ENCODE data around the gene PODXL2. TPM values are rescaled to one million over a fixed set of nuclear protein-coding genes. Genes with fewer than 3 reads are reported as not detected.

The PODXL2 gene
- total and polyA plus RNA-seq, 2 of the 8 experiments (the other 6 are each of a cell fraction or from before 2014, with no cell fraction given) = 27.6 to 31.6 TPM

DNA sequence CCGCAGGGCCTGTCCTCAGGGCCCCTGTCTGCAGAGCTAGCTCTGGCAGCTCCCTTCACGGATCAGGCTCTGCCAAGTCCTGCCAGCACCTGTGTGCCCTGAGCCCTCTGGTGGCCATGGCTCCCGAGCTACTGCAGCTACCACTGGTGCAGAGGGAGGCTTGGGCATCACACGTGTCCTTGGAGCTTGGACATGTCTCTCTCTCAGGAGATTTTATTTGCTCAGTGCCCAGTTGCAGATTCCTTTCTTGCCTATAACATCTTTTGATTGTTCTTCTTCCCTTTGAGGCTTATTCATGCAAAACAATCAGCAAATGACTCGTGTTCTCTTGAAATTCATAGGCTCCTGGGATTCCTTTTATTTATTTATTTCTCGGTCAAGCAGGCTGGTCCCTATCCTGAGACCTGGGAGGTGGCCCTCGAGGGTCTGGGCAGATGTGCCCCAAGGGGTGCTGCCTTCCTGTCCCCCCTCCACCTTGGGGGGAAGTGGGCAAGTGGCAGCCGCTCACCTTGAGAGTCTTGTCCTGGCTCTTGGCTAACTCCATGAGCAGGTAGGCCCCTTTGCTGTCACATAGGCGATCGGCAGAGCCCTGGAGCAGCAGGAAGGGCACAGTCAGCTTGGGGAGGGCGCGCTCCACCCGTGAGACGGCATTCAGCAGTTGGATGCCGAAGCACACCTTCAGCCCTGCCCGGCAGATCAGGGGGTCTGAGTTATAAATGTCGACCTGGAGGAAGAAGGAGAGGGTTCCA, 65.7 kb downstream of the PODXL2 start:
- Histone ChIP-seq H4K5ac (ENCODE audit: insufficient read length, low read depth, low read length) (no peak overlapping the region), H3K27me3 (replicated peaks in 1 of 4; ENCODE audit: control insufficient read depth in 3 of 4, extremely low read depth in 1 of 4, insufficient read depth in 3 of 4, low read length in 3 of 4) (no peaks in the 10 kb centered on the region), H2BK15ac (ENCODE audit: low read length) (no peak overlapping the region), H4K91ac (replicated peaks; ENCODE audit: insufficient read length, low read length) (no peak overlapping the region), H3K4ac (replicated peaks; ENCODE audit: insufficient read length, low read depth, low read length) (no peak overlapping the region), H3K4me3 (ENCODE audit: extremely low read depth in 1 of 4, insufficient read depth in 2 of 4, low read depth in 3 of 4, low read length in 4 of 4) (no peak overlapping the region), H3K79me1 (ENCODE audit: low read depth, low read length) (no peaks in the 10 kb centered on the region), H3K27ac (ENCODE audit: low read depth, low read length) (no peak overlapping the region), H3K4me1 (replicated peaks in 1 of 4; ENCODE audit: control insufficient read depth in 3 of 4, insufficient read depth in 4 of 4, low read length in 3 of 4) (peaks cover 0 to 10% (median 5%) of the 10 kb centered on the region in 4 experiments; a peak in 5 of 7 replicates), H3K4me2 (ENCODE audit: insufficient read depth in 1 of 2, low read depth in 2 of 2, low read length in 2 of 2) (no peak overlapping the region), H3K14ac (ENCODE audit: insufficient read length) (no peak overlapping the region), H3K79me2 (ENCODE audit: control insufficient read depth in 1 of 2, insufficient read depth in 2 of 2, low read length in 2 of 2) (no peaks in the 10 kb centered on the region), H3K9ac (replicated peaks in 1 of 4; ENCODE audit: extremely low read depth in 1 of 4, low read depth in 3 of 4, low read length in 3 of 4) (no peak overlapping the region), H4K8ac (ENCODE audit: extremely low read depth, insufficient read depth, low read length) (no peak overlapping the region), H4K20me1 (replicated peaks in 1 of 2; ENCODE audit: control insufficient read depth in 1 of 2, insufficient read depth in 2 of 2, low read length in 2 of 2) (no peaks in the 10 kb centered on the region), H2BK5ac (ENCODE audit: low read depth, low read length) (no peak overlapping the region), H2BK20ac (ENCODE audit: low read length) (no peak overlapping the region), H3K18ac (ENCODE audit: extremely low read depth, low read length) (no peak overlapping the region), H2AFZ (ENCODE audit: low read length) (no peak overlapping the region), H3K56ac (replicated peaks; ENCODE audit: insufficient read length, low read depth, low read length) (no peak overlapping the region), H2BK120ac (replicated peaks; ENCODE audit: low read depth, low read length) (no peak overlapping the region), H3K9me3 (ENCODE audit: insufficient read depth in 2 of 2, low read depth in 1 of 2, low read length in 1 of 2) (no peaks in the 10 kb centered on the region), H2AK5ac (ENCODE audit: low read depth, low read length) (no peak overlapping the region), H3K23me2 (ENCODE audit: low read depth, low read length) (no peaks in the 10 kb centered on the region), H3K23ac (ENCODE audit: insufficient read length) (no peak overlapping the region), H3K36me3 (ENCODE audit: control insufficient read depth in 2 of 4, insufficient read depth in 4 of 4, low read length in 3 of 4) (no peaks in the 10 kb centered on the region), H2BK12ac (ENCODE audit: low read depth, low read length) (no peak overlapping the region)
- WGBS, 2 experiments (ENCODE audit: extremely low coverage in 1 of 2, insufficient coverage in 1 of 2, insufficient read length in 1 of 2, insufficient replicate concordance in 2 of 2, low coverage in 1 of 2, low lambda C conversion rate in 2 of 2, missing lambda C conversion rate in 1 of 2) = 80% methylated on average over 17 of the region's 17 CpGs; no CpG with 5 or more reads in 1 of the 2 experiments
- TF ChIP-seq MAFK (IDR thresholded peaks at IDR 0.05; ENCODE audit: low read depth, low read length) = no peak
- TF ChIP-seq, protein P1, sequence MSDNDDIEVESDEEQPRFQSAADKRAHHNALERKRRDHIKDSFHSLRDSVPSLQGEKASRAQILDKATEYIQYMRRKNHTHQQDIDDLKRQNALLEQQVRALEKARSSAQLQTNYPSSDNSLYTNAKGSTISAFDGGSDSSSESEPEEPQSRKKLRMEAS (IDR thresholded peaks at IDR 0.05) = 0 out of 2 replicates have a peak, but pooled peaks have one; percentile 15
- no peak for TF ChIP-seq SIN3A (conservative IDR thresholded peaks at IDR 0.05 in 1 of 2, IDR thresholded peaks at IDR 0.05 in 1 of 2; ENCODE audit: low read depth in 1 of 2, low read length in 2 of 2)
- no peak for TF ChIP-seq FOSL1 (IDR thresholded peaks at IDR 0.05; ENCODE audit: insufficient read depth, low read depth, low read length)
- peak; percentile 40 to 57 for TF ChIP-seq RAD21 (IDR thresholded peaks at IDR 0.05 in 1 of 2, conservative IDR thresholded peaks at IDR 0.05 in 1 of 2; ENCODE audit: low read depth in 2 of 2, low read length in 2 of 2)
- no peak for TF ChIP-seq POLR2A (IDR thresholded peaks at IDR 0.05; ENCODE audit: control extremely low read depth in 1 of 2, low read depth in 2 of 2, low read length in 2 of 2)
- TF ChIP-seq, protein P2, sequence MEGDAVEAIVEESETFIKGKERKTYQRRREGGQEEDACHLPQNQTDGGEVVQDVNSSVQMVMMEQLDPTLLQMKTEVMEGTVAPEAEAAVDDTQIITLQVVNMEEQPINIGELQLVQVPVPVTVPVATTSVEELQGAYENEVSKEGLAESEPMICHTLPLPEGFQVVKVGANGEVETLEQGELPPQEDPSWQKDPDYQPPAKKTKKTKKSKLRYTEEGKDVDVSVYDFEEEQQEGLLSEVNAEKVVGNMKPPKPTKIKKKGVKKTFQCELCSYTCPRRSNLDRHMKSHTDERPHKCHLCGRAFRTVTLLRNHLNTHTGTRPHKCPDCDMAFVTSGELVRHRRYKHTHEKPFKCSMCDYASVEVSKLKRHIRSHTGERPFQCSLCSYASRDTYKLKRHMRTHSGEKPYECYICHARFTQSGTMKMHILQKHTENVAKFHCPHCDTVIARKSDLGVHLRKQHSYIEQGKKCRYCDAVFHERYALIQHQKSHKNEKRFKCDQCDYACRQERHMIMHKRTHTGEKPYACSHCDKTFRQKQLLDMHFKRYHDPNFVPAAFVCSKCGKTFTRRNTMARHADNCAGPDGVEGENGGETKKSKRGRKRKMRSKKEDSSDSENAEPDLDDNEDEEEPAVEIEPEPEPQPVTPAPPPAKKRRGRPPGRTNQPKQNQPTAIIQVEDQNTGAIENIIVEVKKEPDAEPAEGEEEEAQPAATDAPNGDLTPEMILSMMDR (IDR thresholded peaks at IDR 0.05; ENCODE audit: control extremely low read depth in 1 of 3, insufficient read depth in 1 of 3, low read depth in 1 of 3, low read length in 3 of 3) = peak in 2 of 3 experiments; percentile 70 to 81; a peak in 3 of 4 replicates
- FAIRE-seq = no peak
- no peak for DNase-seq (ENCODE audit: low read depth in 1 of 2, low spot score in 2 of 2)
- CTCF ChIA-PET (ENCODE audit: partially characterized antibody) = interaction anchor here (0.6 to 12.8 kb wide), 22 partner anchors 9 to 1243 kb away, joined by 3 to 172 read pairs (median 4); no protein-coding TSS in a partner anchor
- POLR2A ChIA-PET (ENCODE audit: partially characterized antibody) = interaction anchor here (0.9 kb wide), 1 partner anchor 12 kb away, joined by 3 read pairs; no protein-coding TSS in a partner anchor

All from H1 (cell line).